GM12878 (cell line): ENCODE results near the gene ERLEC1. TPM values are rescaled to one million over a fixed set of nuclear protein-coding genes. Genes with fewer than 3 reads are reported as not detected.

Source experiments
- CREM ChIP-seq: IDR thresholded peaks from 2 replicates; pipeline ENCODE4 v1.6.1; 2014; ENCODE audit warnings: antibody characterized with exemption, low read depth
- KAT2A ChIP-seq: conservative IDR thresholded peaks from 2 replicates; pipeline ENCODE4 v1.6.1; 2011; ENCODE audit warnings: low read depth, low read length; ENCODE audit not compliant: control insufficient read depth
- RFX5 ChIP-seq: IDR thresholded peaks from 2 replicates; pipeline ENCODE4 v1.6.1; 2011; ENCODE audit warnings: low read depth, low read length, improper control_type of control experiment
- USF2 ChIP-seq: IDR thresholded peaks from 2 replicates; pipeline ENCODE4 v1.6.1; 2011; ENCODE audit warnings: low read depth, low read length, improper control_type of control experiment, borderline replicate concordance
- ZNF274 ChIP-seq: IDR thresholded peaks from one replicate; pipeline ENCODE4 v1.8.0; 2011; ENCODE audit not compliant: insufficient read length, insufficient read depth
- ZNF592 ChIP-seq: fragments of 450-650 bp; IDR thresholded peaks from 2 replicates; pipeline ENCODE4 v1.6.1; 2017; ENCODE audit warnings: mild to moderate bottlenecking, moderate library complexity
- polyA plus RNA-seq, 11 experiments: library from polyadenylated mRNA; depleted of rRNA in 4 of 11; unstranded in 6 of 11; stranded (reverse) in 5 of 11; fragments of >200 nt; fragmentation: Nextera tagmentation in 4 of 11; fragmentation: Illumina TruSeq in 1 of 11; extraction: Ambion mirVana in 4 of 11; extraction: Trizol in 1 of 11; gene quantifications; 1 replicate in 1 of 11; 2 replicates in 10 of 11; pipeline versions ENCODE4 v1.2.1 to v1.2.3, GENCODE V29; 2011 to 2016; ENCODE audit warnings: inconsistent platforms in 2 of 11, missing spikeins in 2 of 11, low read depth in 1 of 11
- total RNA-seq, 4 experiments: library from RNA; depleted of rRNA in 3 of 4; stranded (reverse); fragments of >200 nt in 3 of 4; fragmentation: Illumina TruSeq in 1 of 4; extraction: Trizol in 1 of 4; gene quantifications; 2 replicates each; pipeline versions ENCODE4 v1.2.1 to v1.2.3, GENCODE V29; 2013 to 2021

Gene ERLEC1
- total and polyA plus RNA-seq, 10 of the 15 experiments (the other 5 are each of a cell fraction or from before 2014, with no cell fraction given), result 14.1 to 52.2 (median 30.0) TPM

- no peak for TF ChIP-seq USF2
- TF ChIP-seq CREM, result no peak
- no peak for TF ChIP-seq RFX5
- no peak for TF ChIP-seq ZNF592
- TF ChIP-seq KAT2A, result no peak
- no peak for TF ChIP-seq ZNF274
Measured at GRCh38 chr2:53826587-53827397, 39.9 kb downstream of the ERLEC1 start (continued).
